Activated CD4-positive, alpha-beta T cell treated with anti-CD3 and anti-CD28 coated beads, Interleukin-2, amount 10 ng/mL, durations not matched to agents 24 days and 14 days (primary cell): Measurements from ENCODE around the gene BCAS4. TPM values are rescaled to one million over a fixed set of nuclear protein-coding genes. Genes with fewer than 3 reads are reported as not detected.

Experiments
- total RNA-seq: library from RNA; stranded (reverse); gene quantifications from 2 replicates; pipeline ENCODE4 v1.2.3, GENCODE V29; 2022

The BCAS4 gene
- total RNA-seq, 1 donor from 2014 or later = 8.4 TPM

Other genes starting within 250 kb of the BCAS4 start
- gene RIPOR3, start 103.5 kb upstream of the BCAS4 start, total RNA-seq = not detected in 2 replicates
- gene PARD6B, start 63.5 kb upstream of the BCAS4 start, total RNA-seq = 6.0 and 7.0 TPM in 2 replicates
- 68.3 and 72.9 TPM in 2 replicates for gene ADNP, start 136.4 kb downstream of the BCAS4 start, total RNA-seq
- 61.2 and 68.3 TPM in 2 replicates for gene DPM1, start 163.5 kb downstream of the BCAS4 start, total RNA-seq
- gene MOCS3, start 163.8 kb downstream of the BCAS4 start, total RNA-seq = 5.7 and 6.3 TPM in 2 replicates
- gene KCNG1, start 228.0 kb downstream of the BCAS4 start, total RNA-seq = 9.8 and 12.3 TPM in 2 replicates